GM19467 (cell line): Measurements from ENCODE around the gene PANK1.
"Not testable (repeated sequence)": the region's sequence is repeated elsewhere in the genome, so short reads cannot be mapped to it uniquely, and the experiment has no call there.

Experiments
- ATAC-seq: cut with Tn5 transposase; IDR thresholded peaks from one replicate; pipeline ENCODE4 v1.9.1; 2021; ENCODE audit warnings: mild to moderate bottlenecking, moderate library complexity; ENCODE audit not compliant: unreplicated experiment

Gene PANK1

DNA sequence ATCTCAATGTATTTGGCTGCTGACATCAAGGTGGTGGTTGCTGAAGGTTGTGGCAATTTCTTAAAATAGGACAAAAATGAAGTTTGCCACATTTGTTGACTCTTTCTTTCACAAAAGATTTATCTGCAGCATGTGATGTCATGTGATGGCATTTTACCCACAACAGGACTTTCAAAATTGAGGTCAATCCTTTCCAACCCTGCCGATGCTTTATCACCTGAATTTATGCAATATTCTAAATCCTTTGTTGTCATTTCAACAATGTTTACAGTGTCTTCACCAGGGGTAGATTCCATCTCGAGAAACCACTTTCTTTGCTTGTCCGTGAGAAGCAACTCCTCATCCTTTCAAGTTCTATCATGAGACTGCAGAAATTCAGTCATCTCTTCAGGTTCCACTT lies 69.0 kb downstream of the PANK1 start:
- no peak for ATAC-seq

DNA sequence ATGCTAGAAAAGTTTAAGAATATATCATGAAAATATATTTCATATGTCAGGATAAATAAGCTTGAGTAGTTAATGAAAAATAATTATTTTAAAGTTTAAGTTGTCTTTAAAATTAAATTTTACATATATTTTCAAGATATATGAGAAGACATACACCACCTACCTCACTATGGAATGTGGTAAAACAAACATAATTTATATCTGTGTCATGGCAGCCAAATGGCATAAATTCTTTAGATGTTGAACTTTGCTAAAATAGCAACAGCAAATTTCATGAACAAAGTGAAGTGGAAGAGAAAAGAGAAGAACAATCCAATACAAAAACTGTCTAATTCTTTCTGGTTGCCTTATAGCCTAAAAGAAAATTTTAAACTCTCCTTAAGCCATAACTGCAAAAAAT lies 70.0 kb downstream of the PANK1 start:
- no peak for ATAC-seq

DNA sequence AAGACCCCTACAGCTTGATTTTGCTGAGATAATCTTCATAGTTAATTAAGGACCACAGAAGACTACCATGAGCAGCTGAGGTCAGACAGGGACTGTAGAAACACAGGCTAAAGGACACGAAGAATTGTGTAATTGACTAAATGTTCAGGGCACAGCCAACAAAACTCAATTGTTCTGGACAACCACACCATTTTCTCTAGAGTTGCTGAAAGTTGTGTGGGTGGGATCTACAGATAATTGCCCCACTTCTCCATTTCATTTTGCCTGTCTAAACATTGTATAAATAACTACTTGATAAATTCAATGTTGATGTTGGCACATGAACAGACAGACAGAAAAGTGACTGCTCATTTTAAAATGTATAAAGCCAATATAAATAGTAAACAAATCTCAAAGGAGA lies 70.7 kb downstream of the PANK1 start:
- ATAC-seq, result no peak

DNA sequence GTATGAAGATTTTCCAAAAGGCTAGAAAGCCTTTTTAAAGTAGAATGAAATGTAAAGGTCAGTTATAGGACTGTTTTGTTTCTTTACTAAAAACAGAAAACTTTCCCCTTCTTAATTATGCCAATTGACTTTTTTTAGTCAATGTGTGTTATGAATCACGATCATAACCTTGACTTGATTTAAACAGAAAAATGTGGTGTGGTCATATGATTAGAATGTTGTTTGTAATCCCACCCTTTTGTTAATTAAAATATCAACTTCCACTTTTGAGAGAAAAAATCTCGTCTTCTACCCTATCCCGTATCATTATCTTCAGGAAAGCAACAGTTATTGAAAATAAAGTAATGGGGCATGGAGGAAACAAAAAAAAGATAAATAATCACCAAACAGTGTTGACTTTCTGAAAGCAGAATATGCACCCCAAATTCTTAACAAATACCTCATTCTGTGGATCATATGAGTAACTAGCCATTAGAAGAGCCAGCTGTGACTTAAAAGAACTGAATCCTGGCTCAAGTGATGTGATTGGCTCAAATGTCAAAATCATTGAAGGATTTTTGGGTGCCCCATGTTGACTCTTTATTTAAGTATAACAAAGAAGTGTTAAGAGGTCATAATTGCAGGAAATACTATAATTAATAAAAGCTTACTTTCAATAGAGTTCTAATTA lies 77.3 kb downstream of the PANK1 start:
- no peak for ATAC-seq

DNA sequence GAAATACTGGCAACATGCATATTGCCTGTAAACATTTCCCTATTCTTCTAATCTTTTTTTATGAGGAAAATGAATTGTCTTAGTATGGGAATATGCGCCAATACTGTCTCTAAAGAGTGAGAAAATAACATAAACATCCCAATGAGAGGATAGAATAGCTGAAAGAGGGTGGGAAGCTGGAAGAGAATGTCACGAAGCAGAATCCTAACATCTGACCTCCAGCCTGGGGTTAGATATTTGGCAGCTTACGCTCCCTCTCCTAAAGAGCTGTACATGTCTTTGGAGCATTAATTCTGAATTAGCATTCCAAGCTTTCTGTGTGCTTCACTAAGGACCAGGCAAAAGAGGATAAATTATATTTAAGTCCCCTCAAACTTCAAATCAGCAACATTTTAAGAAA lies 78.0 kb downstream of the PANK1 start:
- no peak for ATAC-seq

DNA sequence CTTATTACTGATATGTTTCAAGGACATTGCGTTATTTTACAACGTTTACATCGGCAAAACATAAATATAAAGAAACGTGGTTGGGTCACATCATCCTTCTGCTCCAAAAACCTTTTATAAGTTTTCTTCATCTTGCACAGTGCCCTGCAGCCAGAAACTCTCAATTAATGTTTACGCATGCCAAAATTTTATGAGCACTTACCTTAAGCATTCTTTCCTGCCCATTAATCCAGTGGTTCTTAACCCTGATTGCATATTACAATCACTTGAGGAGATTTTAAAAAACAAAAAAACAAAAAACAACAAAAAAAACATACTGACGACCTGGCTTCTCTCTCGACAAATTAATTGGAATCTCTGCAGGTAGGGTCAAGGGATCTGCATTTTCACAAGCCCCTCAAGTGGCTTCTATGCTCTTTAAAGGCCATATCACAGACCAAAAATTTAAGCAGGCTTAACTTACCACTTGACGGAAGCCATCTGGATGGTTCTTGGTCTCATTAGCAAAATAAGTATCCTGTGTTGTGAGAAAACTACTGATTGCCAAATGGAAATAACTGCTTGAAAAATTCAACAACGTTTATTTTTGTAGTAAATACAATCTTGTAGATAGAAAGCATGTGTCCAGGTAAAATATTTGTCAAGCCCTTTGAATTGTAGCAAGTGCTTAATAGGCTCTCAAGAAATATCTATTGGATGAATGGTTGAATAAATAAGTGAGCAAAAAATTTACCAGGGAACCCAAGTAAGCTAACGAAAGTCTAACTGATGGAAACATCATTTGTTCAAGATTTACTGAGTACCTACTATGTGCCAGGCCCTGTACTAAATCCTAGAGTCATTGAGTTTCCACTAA lies 78.7 kb downstream of the PANK1 start:
- no peak for ATAC-seq

DNA sequence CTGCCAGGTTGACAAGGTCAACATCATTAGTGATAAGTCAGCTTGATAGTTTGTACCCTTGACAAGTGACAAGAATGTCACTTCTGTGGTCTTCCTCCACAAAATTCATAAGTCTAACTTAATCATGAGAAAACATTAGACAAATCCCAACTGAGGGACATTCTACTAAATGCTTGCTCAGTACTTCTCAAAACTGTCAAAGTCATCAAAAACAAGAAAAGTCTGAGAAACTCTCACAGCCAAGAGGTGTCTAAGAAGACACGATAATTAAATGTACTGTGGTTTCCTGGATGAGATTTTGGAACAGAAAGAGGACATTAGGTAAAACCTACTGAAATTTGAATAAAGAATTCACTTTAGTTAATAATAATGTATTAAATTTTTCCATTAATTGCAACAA lies 79.9 kb downstream of the PANK1 start:
- no peak for ATAC-seq

DNA sequence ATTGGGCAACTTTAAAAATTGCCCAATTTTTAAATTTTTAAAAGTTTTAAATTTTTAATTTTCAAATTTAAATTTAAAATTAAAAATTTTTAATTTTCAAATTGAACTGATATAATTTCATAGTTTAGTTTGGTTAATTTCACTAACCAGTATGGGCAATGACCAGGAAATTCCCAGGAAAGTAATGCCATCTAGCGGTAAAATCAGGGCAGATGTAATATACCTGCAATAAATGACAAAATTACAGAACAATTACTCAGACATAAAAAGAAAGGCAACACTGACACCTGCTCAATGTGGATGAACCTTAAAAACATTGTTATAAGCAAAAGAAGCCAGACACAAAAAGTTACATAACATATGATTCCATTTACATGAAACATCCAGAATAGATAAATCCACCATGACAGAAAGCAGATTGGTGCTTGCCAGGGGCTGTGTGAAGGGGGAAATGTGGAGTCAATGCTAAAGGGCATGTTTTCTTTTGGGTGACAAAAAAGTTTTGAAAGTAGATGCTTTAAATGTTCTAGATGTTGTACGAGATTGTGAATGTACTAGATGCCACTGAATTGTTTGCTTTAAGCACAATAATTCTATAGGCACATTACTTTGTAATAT lies 81.1 kb downstream of the PANK1 start:
- no peak for ATAC-seq

DNA sequence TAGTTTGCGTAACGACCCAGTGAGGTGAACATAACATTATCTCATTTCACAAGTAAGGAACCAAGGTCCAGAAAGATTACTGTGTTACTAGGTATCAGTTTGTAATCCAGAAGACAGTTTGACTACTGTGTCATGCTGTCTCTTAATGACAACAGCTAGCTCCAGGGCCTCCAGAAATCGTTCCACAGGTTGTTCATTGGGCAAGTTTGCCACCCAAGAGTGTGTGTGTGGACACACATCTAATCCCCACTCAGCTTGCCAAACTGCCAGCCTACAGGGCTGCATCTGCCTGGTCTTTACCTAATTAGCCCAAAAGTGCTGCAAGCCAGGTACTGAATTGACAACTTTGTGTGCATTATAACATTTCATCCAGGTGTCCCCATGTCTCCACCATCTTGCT lies 81.7 kb downstream of the PANK1 start:
- no peak for ATAC-seq

DNA sequence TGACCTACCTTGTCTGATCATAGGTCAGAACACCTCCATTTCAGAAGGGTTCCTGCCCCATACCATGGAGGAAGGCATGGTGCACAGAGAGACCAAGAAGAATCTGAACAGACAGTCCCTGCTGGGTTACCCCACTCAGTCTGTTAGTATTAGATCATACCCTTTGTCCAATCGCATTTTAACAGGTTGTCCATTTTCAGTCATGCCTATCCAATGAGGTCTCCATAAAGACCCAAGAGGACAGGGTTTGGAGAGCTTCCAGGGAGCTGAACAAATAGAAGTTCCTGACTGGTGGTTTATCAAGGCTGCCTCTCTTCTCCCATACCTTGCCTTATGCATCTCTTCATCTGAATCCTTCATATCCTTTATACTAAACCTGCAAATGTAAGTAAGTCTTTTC lies 88.4 kb downstream of the PANK1 start:
- ATAC-seq, result no peak

DNA sequence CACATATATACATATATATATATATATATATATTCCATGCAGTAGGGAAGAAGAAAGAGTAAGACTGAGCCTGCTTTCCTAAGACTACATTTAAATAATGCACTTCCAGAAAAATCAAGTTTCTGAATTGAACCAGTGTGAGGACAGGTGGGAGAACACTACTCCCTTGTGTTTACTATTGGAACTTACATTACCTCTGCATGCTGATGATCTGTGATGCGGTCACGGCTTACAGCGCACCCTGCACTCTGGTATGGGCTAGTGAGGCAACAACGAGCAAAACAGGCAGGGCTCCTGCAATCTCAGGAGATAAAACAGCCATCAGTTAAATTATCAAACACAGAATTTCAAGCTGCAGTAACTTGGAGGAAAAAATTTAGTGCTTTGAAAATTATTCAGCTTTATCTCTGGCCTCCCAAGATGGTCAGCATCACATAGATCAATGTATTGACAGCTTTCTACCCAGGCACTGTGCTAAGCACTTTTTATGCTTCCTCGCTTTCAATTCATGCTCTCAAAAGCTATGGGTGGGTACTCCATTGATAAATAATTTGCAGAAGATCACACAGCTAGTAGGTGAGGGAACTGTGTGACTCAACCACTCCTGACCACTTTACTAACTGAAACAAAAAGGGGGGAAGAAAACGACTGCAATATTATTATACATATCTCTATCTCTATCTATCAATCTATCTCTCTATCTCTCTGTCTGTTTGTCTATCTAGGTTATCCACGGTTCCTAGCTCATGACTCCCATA lies 89.2 kb downstream of the PANK1 start:
- ATAC-seq, result no peak

DNA sequence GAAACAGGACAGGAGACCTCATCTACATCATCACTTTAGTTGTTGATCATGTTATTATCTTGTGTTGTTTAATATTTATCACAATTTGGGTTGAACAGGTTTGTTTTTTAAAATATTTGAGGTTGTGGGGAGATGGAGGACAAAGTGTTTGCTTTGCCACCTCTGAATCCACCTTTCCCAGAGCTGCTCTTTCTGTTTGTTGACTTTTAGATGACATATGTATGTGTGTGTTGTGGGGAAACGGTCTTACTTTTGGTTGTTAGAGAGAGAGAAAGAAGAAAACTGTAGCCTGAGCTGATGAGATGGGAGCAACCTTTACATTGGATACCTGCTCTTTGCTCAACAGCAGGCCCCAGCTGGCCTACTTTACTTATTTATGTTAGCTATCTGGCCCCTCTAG lies 90.6 kb downstream of the PANK1 start:
- no peak for ATAC-seq

DNA sequence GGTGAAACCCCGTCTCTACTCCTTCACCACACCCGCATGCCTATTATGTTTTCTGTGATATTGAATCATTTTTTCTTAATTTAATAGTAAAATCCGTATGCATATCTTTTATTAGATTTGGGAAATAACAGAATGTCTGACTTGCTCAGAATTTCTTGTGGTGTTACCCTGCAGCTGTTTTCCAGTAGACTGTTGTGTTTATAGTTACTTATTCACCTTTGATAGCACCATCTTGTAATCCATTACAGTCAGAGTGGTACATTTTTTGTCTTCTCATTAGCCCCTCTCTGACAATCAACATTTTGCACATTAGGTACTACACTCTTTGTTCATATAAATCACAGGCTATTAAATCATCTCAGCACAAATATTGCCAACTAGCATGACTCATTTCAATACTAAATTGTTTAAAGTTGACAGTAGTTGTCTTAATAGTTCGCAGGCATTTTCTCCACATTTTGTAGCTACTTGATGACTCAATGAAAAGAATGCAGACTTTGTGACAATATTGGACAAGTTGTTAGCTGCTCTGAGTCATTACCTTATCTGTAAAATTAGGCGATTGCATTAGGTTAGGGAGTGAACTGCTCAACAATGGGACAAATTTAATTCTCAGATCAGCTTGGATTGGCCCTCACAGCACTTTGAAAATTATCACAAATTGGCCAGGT lies 91.8 kb downstream of the PANK1 start:
- no peak for ATAC-seq

DNA sequence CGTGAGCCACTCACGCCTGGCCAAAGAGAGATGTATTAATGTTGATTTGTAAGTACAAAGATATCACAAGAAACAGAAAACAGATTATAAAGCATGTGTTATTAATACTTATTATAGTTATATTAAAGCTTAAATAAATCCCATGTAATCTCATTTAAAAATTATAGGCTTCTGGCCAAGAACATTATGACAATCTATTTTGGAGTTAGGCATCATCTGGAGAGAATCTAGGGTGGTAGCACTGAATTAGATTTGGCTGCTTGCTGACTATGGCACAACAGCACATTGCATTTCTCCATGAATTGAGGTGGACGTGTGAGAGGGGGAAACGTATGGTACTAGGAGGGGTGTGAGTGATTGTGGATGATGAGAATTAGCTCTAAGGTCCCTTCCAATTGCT lies 92.8 kb downstream of the PANK1 start:
- ATAC-seq, result no peak

DNA sequence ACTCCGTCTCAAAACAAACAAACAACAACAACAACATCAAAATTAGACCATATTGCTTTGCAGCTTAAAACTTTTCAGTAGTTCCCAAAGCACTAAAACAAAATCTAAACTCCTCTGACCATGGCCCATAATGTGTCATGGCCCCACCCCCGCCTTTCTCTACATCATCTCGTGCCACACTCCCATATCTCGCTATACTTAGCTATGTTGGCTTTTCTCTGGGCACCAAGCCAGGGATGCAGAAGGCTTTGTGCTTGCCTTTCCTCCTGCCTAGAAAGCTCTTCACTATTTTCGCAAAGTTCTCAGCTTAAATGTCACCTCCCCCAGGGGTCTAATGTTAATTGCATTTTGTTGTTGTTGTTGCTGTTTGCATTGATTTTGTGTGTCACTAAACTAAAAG lies 94.5 kb downstream of the PANK1 start:
- no peak for ATAC-seq

DNA sequence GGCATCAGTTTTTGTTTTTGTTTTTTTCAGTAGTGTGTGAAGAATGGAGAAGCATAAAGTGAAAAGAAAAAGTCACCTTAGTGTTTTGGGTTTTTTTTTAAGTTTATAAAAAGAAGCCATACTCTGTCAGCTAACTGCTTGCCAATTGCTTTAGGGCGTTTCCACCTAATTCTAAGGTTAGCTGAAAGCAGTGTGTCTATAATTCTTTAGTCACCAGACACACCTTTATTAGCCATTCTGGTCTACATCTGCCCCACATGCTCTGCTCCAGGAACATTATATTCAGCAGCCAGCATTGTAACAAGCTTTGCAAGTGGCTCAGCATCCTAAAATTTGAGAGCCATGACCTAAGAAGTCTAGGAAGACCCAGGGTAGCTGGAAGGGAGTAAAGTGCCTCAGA lies 95.5 kb downstream of the PANK1 start:
- ATAC-seq, result no peak

DNA sequence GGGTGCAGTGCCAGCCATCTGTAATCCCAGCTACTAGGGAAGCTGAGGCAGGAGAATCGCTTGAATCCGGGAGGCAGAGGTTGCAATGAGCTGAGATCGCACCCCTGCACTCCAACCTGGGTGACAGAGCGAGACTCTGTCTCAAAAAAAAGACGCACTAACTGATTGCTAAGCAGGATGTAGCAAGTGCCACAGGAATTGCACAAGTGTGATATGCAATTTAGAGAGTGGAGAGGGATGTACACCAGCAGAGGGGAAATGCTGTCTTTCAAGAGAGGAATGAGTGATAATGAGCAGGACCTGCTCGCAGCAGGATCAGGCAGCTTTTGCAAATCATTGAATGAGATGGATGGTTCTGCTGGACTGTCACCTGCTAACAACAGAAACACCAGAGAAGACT lies 96.4 kb downstream of the PANK1 start:
- ATAC-seq, result no peak

DNA sequence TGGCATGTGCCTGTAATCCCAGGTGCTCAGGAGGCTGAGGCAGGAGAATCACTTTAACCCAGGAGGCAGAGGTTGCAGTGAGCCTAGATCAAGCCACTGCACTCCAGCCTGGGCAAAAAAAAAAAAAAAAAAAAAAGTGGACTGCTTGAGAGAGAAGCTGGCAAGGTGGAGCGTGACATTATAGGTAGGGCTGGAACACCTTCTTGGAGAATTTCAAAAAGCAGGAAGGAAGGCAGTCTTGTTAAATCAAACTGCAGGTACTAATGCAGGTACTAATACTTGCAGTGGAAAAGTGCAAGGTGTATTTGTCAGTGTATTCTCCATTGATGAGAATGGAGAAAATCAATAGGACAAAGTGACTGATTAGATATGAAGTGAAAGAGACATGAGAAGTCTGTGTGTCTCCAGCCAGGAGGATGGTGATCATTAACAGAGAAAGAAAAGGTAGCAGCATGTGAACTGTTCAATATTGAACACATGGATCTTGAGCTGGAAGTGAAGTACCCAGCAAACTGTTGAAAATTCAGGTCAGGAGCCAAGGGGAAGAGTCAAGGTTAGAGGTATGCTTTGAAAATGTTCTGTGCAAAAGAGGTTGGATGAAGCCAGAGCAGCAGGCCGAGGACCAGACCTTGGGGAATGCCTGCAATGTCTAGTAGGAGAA lies 97.1 kb downstream of the PANK1 start:
- no peak for ATAC-seq

DNA sequence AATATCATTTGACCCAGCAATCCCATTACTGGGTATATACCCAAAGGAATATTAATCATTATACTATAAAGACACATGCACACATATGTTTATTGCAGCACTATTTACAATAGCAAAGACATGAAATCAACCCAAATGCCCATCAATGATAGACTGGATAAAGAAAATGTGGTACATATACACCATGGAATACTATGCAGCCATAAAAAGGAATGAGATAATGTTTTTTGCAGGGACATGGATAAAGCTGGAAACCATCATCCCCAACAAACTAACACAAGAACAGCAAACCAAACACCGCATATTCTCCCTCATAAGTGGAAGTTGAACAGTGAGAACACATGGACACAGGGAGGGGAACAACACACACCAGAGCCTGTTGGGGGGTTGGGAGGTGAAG lies 98.4 kb downstream of the PANK1 start:
- ATAC-seq, result not testable (repeated sequence)

DNA sequence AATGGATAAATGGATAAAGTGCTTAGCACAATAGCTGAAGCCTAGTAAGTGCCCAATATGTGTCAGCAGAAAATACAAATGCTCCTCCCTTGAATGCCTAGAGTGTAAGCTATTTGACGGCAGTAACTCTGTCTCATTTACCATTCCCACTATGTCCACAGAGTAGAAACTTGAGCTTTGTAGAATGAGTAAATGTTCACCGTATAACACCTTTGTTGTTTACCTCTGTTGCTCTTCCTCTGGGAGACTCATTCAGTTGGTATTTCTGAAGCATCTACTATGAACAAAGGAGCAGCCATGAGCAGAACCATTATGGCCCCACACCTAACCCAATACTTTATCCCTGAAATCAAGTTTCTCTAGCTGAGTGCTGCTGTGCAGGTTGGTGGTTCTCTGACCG lies 101.2 kb downstream of the PANK1 start:
- no peak for ATAC-seq
